Kidney (tissue), 14 donors: Measurements from ENCODE around the gene MPRIP. TPM values are rescaled to one million over a fixed set of nuclear protein-coding genes. Genes with fewer than 3 reads are reported as not detected.
A peak's percentile ranks its signal among the peaks of the same experiment; 100 is the strongest.

ENCODE experiments used
- DNase-seq, 5 donors: peaks; one replicate each; pipeline ENCODE4 v3.0.0-alpha.2; 2013 to 2020
- FAIRE-seq: peaks from 2 replicates; lab custom pipeline; 2012; peaks lifted over from hg19 to GRCh38; lab: Jason Lieb, UNC
- H3K27ac ChIP-seq, 2 donors: one replicate each; pipeline ENCODE4 v1.7.0; 2013; ENCODE audit warnings: low read depth in 2 of 2, low read length in 2 of 2, inconsistent platforms in 1 of 2
- H3K27me3 ChIP-seq: one replicate; pipeline ENCODE4 v1.7.1; 2013; ENCODE audit warnings: low read length, inconsistent platforms; ENCODE audit not compliant: control insufficient read depth, insufficient read depth
- H3K36me3 ChIP-seq, 3 donors: one replicate each; pipeline versions ENCODE4 v1.7.0 to v1.7.1; 2013; ENCODE audit warnings: low read length in 3 of 3, control low read depth in 1 of 3, inconsistent platforms in 1 of 3; ENCODE audit not compliant: insufficient read depth in 3 of 3, control insufficient read depth in 2 of 3
- H3K4me1 ChIP-seq, 3 donors: one replicate each; pipeline versions ENCODE4 v1.7.0 to v1.7.1; 2013; ENCODE audit warnings: low read length in 3 of 3, inconsistent platforms in 1 of 3, low read depth in 1 of 3; ENCODE audit not compliant: control insufficient read depth in 2 of 3, insufficient read depth in 2 of 3
- H3K4me3 ChIP-seq, 3 donors: one replicate each; pipeline versions ENCODE4 v1.7.0 to v1.8.1; 2013; ENCODE audit warnings: low read length in 3 of 3, control low read depth in 1 of 3, inconsistent platforms in 1 of 3
- H3K9ac ChIP-seq, 3 donors: one replicate each; pipeline versions ENCODE4 v1.7.0 to v1.7.1; 2013; ENCODE audit warnings: low read length in 3 of 3, control low read depth in 1 of 3, inconsistent platforms in 1 of 3
- H3K9me3 ChIP-seq, 3 donors: one replicate each; pipeline versions ENCODE4 v1.7.0 to v1.7.1; 2013; ENCODE audit warnings: low read length in 3 of 3, control low read depth in 1 of 3, inconsistent platforms in 1 of 3; ENCODE audit not compliant: control insufficient read depth in 2 of 3, insufficient read depth in 1 of 3
- CTCF ChIP-seq: IDR thresholded peaks from 3 replicates; pipeline ENCODE4 v1.5.1; 2012; ENCODE audit warnings: mild to moderate bottlenecking, moderate library complexity, borderline replicate concordance; ENCODE audit not compliant: insufficient read depth; ENCODE audit errors: extremely low read depth
- intact Hi-C: fragments of 100-400 bp; cut with DNase I; formaldehyde crosslinking; loops from one replicate; pipeline ENCODE4 v1.11.1; 2022
- polyA plus RNA-seq: library from polyadenylated mRNA; stranded (reverse); fragments of 350-450 nt; fragmentation: Illumina TruSeq; extraction: RNeasy Lipid Tissue Mini Kit (QIAGEN cat#74804); gene quantifications from one replicate; pipeline ENCODE4 v1.2.3, GENCODE V29; 2014; ENCODE audit warnings: low read depth, low replicate concordance; ENCODE audit not compliant: insufficient read depth
- total RNA-seq: library from RNA; stranded (reverse); fragmentation: NEBNext Ultra II Directional; extraction: Animal tissue kit (Norgen Biotek cat#: 25700); gene quantifications from one replicate; pipeline ENCODE4 v1.2.1, GENCODE V29; 2021
- donor health status: control.
- donor health status: control.
- donor health status: control.
- donor health status: control.
- donor health status: control.
- donor health status: DM: yes; HTN: yes; CAD: no.
- donor health status: Normal renal cell carcinoma (clear cell type).

The MPRIP gene
- total and polyA plus RNA-seq, 2 donors from 2014 or later: 120 to 250 TPM

- Histone ChIP-seq H3K9ac (no peak overlapping the region), H3K4me3 (peak overlapping the region in 1 of 3 donors; percentile 11), H3K36me3 (no peaks in the 10 kb centered on the region), H3K27ac (peak overlapping the region in 1 of 2 donors; percentile 52), H3K27me3 (no peaks in the 10 kb centered on the region), H3K9me3 (no peaks in the 10 kb centered on the region), H3K4me1 (peaks cover 0 to 54% (median 53%) of the 10 kb centered on the region in 3 donors)
- FAIRE-seq: no peak
- intact Hi-C loops: no loop called here
- no peak for TF ChIP-seq CTCF
- peak in 1 of 5 donors; percentile 0 for DNase-seq
Observed at GRCh38 chr17:17060930-17061329, 18.7 kb downstream of the MPRIP start.

GRCh38 chr17:17061516-17061915 lies 19.3 kb downstream of the MPRIP start:
- no peak for FAIRE-seq

GRCh38 chr17:17062356-17062755 lies 20.1 kb downstream of the MPRIP start:
- no peaks in the 10 kb centered on the region for H3K36me3 ChIP-seq
- H3K4me3 ChIP-seq: no peak overlapping the region
- H3K9ac ChIP-seq: no peak overlapping the region
- intact Hi-C loops: no loop called here
- peaks cover 0 to 43% (median 39%) of the 10 kb centered on the region in 3 donors for H3K4me1 ChIP-seq
- TF ChIP-seq CTCF: no peak
- no peaks in the 10 kb centered on the region for H3K9me3 ChIP-seq
- H3K27me3 ChIP-seq: no peaks in the 10 kb centered on the region
- H3K27ac ChIP-seq: no peak overlapping the region
- no peak for FAIRE-seq
- peak in 2 of 5 donors; percentile 13 to 54 for DNase-seq

More at GRCh38 chr17:17061516-17061915, 19.3 kb downstream of the MPRIP start:
- Histone ChIP-seq H3K4me3 (peak overlapping the region in 1 of 3 donors; percentile 11), H3K9ac (no peak overlapping the region), H3K4me1 (peaks cover 0 to 51% (median 48%) of the 10 kb centered on the region in 3 donors), H3K36me3 (no peaks in the 10 kb centered on the region), H3K27me3 (no peaks in the 10 kb centered on the region), H3K27ac (peak overlapping the region; percentile 13 to 52), H3K9me3 (no peaks in the 10 kb centered on the region)
- DNase-seq: peak in 1 of 5 donors; percentile 15
- no peak for TF ChIP-seq CTCF
- intact Hi-C loops: no loop called here

- H3K4me1 ChIP-seq: peaks cover 0 to 42% (median 38%) of the 10 kb centered on the region in 3 donors
- no peaks in the 10 kb centered on the region for H3K9me3 ChIP-seq
- H3K27ac ChIP-seq: no peak overlapping the region
- FAIRE-seq (no peak), DNase-seq (peak in 2 of 5 donors; percentile 15 to 75)
- no peak overlapping the region for H3K9ac ChIP-seq
- no peaks in the 10 kb centered on the region for H3K36me3 ChIP-seq
- H3K4me3 ChIP-seq: no peak overlapping the region
- no peaks in the 10 kb centered on the region for H3K27me3 ChIP-seq
- no peak for TF ChIP-seq CTCF
- intact Hi-C loops: no loop called here
Observed at GRCh38 chr17:17062866-17063265, 20.6 kb downstream of the MPRIP start.
